RWPE2 (cell line): ENCODE measurements around the gene HLA-DOB.

ENCODE experiments used
- ATAC-seq: fragments of 200-7000 bp; cut with Tn5 transposase; 3 replicates; pipeline ENCODE4 v1.9.1; 2021; ENCODE audit warnings: low read depth
- DNase-seq: peaks from one replicate; pipeline ENCODE4 v3.0.0-alpha.2; 2020; ENCODE audit warnings: low spot score
- H3K27ac ChIP-seq: fragments of 450-650 bp; 2 replicates; pipeline ENCODE4 v1.5.1; 2017; ENCODE audit warnings: mild to moderate bottlenecking; ENCODE audit not compliant: poor library complexity, severe bottlenecking
- H3K27me3 ChIP-seq: fragments of 250-450 bp; sonication (Bioruptor Pico); 2 replicates; pipeline ENCODE4 v1.5.1; 2021; ENCODE audit warnings: mild to moderate bottlenecking, moderate library complexity; ENCODE audit not compliant: insufficient read depth, poor library complexity, severe bottlenecking
- H3K36me3 ChIP-seq: fragments of 250-450 bp; sonication (Bioruptor Pico); 2 replicates; pipeline ENCODE4 v1.5.1; 2020; ENCODE audit warnings: low read depth, mild to moderate bottlenecking, moderate library complexity
- H3K4me1 ChIP-seq: fragments of 250-450 bp; sonication (Bioruptor Pico); 2 replicates; pipeline ENCODE4 v1.5.1; 2021; ENCODE audit warnings: mild to moderate bottlenecking, moderate library complexity; ENCODE audit not compliant: insufficient read depth, poor library complexity, severe bottlenecking
- H3K4me3 ChIP-seq: fragments of 250-450 bp; sonication (Bioruptor Pico); 2 replicates; pipeline ENCODE4 v1.5.1; 2021; ENCODE audit warnings: mild to moderate bottlenecking, moderate library complexity; ENCODE audit not compliant: severe bottlenecking
- H3K9me3 ChIP-seq: fragments of 250-450 bp; sonication (Bioruptor Pico); 2 replicates; pipeline ENCODE4 v1.5.1; 2021; ENCODE audit warnings: mild to moderate bottlenecking, moderate library complexity; ENCODE audit not compliant: severe bottlenecking
- TF ChIP-seq, protein P1 (sequence below): fragments of 450-650 bp; IDR thresholded peaks from one replicate; pipeline ENCODE4 v1.5.1; 2017; ENCODE audit warnings: mild to moderate bottlenecking, moderate library complexity; ENCODE audit not compliant: poor library complexity, severe bottlenecking

The HLA-DOB gene

GRCh38 chr6:32843331-32843978 lies 26.7 kb upstream of the HLA-DOB start:
- Histone ChIP-seq H3K4me1 (peaks cover 4% of the 10 kb centered on the region), H3K4me3 (peak overlapping the region; percentile 62), H3K27me3 (no peaks in the 10 kb centered on the region), H3K36me3 (peaks cover 42% of the 10 kb centered on the region), H3K9me3 (no peaks in the 10 kb centered on the region), H3K27ac (peak overlapping the region; percentile 50)
- no peak for ATAC-seq
- TF ChIP-seq, protein P1, sequence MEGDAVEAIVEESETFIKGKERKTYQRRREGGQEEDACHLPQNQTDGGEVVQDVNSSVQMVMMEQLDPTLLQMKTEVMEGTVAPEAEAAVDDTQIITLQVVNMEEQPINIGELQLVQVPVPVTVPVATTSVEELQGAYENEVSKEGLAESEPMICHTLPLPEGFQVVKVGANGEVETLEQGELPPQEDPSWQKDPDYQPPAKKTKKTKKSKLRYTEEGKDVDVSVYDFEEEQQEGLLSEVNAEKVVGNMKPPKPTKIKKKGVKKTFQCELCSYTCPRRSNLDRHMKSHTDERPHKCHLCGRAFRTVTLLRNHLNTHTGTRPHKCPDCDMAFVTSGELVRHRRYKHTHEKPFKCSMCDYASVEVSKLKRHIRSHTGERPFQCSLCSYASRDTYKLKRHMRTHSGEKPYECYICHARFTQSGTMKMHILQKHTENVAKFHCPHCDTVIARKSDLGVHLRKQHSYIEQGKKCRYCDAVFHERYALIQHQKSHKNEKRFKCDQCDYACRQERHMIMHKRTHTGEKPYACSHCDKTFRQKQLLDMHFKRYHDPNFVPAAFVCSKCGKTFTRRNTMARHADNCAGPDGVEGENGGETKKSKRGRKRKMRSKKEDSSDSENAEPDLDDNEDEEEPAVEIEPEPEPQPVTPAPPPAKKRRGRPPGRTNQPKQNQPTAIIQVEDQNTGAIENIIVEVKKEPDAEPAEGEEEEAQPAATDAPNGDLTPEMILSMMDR = no peak
- no peak for DNase-seq

- DNase-seq = no peak
- TF ChIP-seq, protein P1 = no peak
- no peak for ATAC-seq
- no peaks in the 10 kb centered on the region for H3K27me3 ChIP-seq
- H3K27ac ChIP-seq = no peak overlapping the region
- H3K4me1 ChIP-seq = peaks cover 4% of the 10 kb centered on the region
- no peak overlapping the region for H3K4me3 ChIP-seq
- H3K36me3 ChIP-seq = peaks cover 34% of the 10 kb centered on the region
- no peaks in the 10 kb centered on the region for H3K9me3 ChIP-seq
These were observed 25.9 kb upstream of the HLA-DOB start for GRCh38 chr6:32842690-32843089.

DNA sequence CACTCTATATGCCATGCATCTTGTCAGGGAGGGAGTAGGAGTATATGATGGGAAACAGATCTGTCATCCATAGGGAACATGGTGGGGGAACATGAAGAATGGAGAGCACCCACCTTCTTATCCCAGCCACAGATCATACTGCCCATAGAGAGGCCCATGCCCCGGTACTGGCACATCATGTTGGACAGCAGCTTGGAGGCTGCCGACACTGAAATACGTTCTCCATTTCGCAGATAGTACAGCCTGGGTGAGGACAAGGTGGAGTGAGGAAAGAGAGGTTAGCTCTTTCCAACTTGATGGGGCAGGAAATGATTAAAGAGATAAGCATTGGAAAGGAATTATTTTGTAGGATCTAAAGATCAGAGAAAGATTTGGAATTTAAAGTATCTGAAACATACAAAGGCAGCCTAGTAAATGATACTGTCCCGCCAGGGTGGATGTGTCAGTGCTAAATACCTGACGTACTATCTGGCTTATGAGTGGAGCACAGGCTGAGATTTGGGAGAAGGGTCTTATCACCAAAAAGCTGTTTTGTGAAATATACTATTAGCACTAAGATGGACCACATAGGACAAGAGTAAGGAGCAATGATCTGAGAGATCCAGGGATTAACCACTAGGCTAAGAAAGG lies 25.3 kb upstream of the HLA-DOB start:
- no peak overlapping the region for H3K27ac ChIP-seq
- H3K9me3 ChIP-seq = no peaks in the 10 kb centered on the region
- ATAC-seq = no peak
- TF ChIP-seq, protein P1 = no peak
- no peak for DNase-seq
- peaks cover 34% of the 10 kb centered on the region for H3K36me3 ChIP-seq
- no peak overlapping the region for H3K4me3 ChIP-seq
- H3K4me1 ChIP-seq = peaks cover 4% of the 10 kb centered on the region
- no peaks in the 10 kb centered on the region for H3K27me3 ChIP-seq

GRCh38 chr6:32840604-32841246 lies 23.9 kb upstream of the HLA-DOB start:
- TF ChIP-seq, protein P1 = no peak
- Histone ChIP-seq H3K27ac (no peak overlapping the region), H3K36me3 (peaks cover 36% of the 10 kb centered on the region), H3K4me1 (peaks cover 4% of the 10 kb centered on the region), H3K27me3 (no peaks in the 10 kb centered on the region), H3K9me3 (no peaks in the 10 kb centered on the region), H3K4me3 (no peak overlapping the region)
- DNase-seq (no peak), ATAC-seq (no peak)

GRCh38 chr6:32839356-32839755 lies 22.6 kb upstream of the HLA-DOB start:
- no peaks in the 10 kb centered on the region for H3K4me1 ChIP-seq
- no peaks in the 10 kb centered on the region for H3K27me3 ChIP-seq
- H3K27ac ChIP-seq = peak overlapping the region; percentile 68
- TF ChIP-seq, protein P1 = no peak
- ATAC-seq (no peak), DNase-seq (no peak)
- peaks cover 48% of the 10 kb centered on the region for H3K36me3 ChIP-seq
- H3K9me3 ChIP-seq = no peaks in the 10 kb centered on the region
- no peak overlapping the region for H3K4me3 ChIP-seq
